ENCODE data around the gene RPL15.
"Not testable (repeated sequence)": the region's sequence is repeated elsewhere in the genome, so short reads cannot be mapped to it uniquely, and the experiment has no call there.

- not testable (repeated sequence) for TF ChIP-seq CTCF (IDR thresholded peaks at IDR 0.05 in 4 of 5, conservative IDR thresholded peaks at IDR 0.05 in 1 of 5); POLR2A (IDR thresholded peaks at IDR 0.05)
These were observed 4.6 kb upstream of the RPL15 start for GRCh38 chr3:23912335-23912734.
